Measurements from ENCODE around the gene GATAD2A. TPM values are rescaled to one million over a fixed set of nuclear protein-coding genes. Genes with fewer than 3 reads are reported as not detected.

Gene GATAD2A
- total RNA-seq, 1 experiment from 2014 or later, result 99.6 TPM

DNA sequence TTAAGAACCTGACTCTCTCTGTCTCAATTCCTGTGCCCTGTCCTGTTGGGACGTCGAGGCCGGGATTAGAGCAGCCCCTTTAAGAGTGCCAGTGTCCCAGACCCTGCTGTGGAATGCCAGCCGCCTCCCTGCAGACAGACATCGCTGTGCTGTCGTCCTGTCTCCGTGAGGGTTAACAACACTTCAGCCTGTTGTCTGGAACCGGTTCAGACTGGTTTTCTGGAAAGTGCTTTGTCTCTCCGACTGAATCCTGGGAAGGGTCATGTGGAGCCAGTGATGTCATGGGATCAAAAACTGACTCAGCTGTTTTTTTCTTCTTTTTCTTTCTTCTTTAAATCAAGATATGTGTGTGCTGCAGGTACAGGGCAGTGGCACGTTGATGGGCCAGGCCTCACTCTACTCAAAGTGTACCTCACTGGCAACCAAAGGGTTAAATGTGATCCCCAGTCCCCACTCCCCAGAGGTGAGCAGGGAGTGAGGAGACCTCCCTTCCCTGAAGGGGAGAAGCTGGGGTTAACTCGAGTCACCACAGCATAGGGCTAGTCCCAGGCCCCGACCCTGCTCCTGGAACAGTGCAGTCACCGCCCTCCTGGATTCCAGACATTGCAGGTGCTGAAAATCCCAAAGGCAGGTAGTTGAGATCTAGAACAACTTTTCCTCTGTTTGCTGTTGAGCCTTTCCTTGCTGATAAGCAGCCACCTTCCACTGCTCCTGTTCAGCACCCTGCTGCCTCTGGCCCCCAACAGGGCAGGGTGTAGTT, 59.0 kb downstream of the GATAD2A start:
- Histone ChIP-seq H3K9me3 (ENCODE audit: control insufficient read depth, insufficient read depth, low read depth, low read length) (peaks cover 12% of the 10 kb centered on the region; the same call in 1 of the 2 replicates), H3K27me3 (ENCODE audit: control insufficient read depth, insufficient read depth, low read length) (no peaks in the 10 kb centered on the region), H3K4me1 (ENCODE audit: control insufficient read depth, insufficient read depth, low read length) (peaks cover 7% of the 10 kb centered on the region), H3K36me3 (ENCODE audit: control insufficient read depth, insufficient read depth, low read length) (no peaks in the 10 kb centered on the region; the same call in 1 of the 2 replicates), H3K4me3 (ENCODE audit: low read depth in 2 of 2, low read length in 2 of 2) (no peak overlapping the region), H3K27ac (ENCODE audit: low read length) (no peak overlapping the region)
- BruUV-seq (replicated peaks), result no TSS peak
- in situ Hi-C loops (cut with HindIII; ENCODE audit: low pct_unique_long_range_greater_than_20kb, low sequenced_read_pairs), result no loop called here
- TF ChIP-seq TCF7L2 (IDR thresholded peaks at IDR 0.05; ENCODE audit: low read depth, low read length), result no peak
- TF ChIP-seq, protein P1, sequence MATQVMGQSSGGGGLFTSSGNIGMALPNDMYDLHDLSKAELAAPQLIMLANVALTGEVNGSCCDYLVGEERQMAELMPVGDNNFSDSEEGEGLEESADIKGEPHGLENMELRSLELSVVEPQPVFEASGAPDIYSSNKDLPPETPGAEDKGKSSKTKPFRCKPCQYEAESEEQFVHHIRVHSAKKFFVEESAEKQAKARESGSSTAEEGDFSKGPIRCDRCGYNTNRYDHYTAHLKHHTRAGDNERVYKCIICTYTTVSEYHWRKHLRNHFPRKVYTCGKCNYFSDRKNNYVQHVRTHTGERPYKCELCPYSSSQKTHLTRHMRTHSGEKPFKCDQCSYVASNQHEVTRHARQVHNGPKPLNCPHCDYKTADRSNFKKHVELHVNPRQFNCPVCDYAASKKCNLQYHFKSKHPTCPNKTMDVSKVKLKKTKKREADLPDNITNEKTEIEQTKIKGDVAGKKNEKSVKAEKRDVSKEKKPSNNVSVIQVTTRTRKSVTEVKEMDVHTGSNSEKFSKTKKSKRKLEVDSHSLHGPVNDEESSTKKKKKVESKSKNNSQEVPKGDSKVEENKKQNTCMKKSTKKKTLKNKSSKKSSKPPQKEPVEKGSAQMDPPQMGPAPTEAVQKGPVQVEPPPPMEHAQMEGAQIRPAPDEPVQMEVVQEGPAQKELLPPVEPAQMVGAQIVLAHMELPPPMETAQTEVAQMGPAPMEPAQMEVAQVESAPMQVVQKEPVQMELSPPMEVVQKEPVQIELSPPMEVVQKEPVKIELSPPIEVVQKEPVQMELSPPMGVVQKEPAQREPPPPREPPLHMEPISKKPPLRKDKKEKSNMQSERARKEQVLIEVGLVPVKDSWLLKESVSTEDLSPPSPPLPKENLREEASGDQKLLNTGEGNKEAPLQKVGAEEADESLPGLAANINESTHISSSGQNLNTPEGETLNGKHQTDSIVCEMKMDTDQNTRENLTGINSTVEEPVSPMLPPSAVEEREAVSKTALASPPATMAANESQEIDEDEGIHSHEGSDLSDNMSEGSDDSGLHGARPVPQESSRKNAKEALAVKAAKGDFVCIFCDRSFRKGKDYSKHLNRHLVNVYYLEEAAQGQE (IDR thresholded peaks at IDR 0.05; ENCODE audit: insufficient read depth in 1 of 2, low read depth in 2 of 2, low read length in 1 of 2), result no peak
- CTCF ChIA-PET, result no interaction called here
- no peak for ATAC-seq
- intact Hi-C loops (cut with micrococcal nuclease; ENCODE audit: unreplicated experiment), result no loop called here
- POLR2A ChIA-PET, result no interaction called here
- DNase-seq (ENCODE audit: low read depth, low spot score), result no peak

DNA sequence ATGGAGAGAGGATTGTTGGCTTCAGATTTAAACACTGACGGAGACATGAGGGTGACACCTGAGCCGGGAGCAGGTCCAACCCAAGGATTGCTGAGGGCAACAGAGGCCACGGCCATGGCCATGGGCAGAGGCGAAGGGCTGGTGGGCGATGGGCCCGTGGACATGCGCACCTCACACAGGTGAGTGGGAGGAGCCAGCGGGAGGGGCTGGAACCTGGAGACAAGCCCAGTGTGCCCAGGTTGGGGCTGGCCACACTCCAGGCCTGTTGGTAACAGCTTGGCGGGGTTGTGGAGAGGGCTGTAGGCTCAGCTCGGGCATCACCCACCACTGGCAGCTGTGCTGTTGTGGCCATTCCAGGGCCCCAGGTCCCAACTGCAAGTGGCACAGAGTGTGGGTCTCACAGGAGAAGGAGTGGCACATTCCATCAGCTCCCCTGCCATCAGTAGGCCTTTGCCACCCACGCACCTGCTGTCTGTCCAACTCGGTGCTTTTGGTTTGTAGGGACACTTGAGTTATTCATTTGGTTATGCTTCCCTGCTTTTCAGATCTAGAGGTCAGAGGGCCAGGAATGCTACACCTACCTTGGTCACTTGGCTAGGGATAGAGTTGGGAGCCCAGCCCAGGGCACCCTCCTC, 60.1 kb downstream of the GATAD2A start:
- no TSS peak for BruUV-seq (replicated peaks)
- no peak for TF ChIP-seq POLR2AphosphoS5 (IDR thresholded peaks at IDR 0.05; ENCODE audit: low read depth, low read length)
- TF ChIP-seq, protein P1 (IDR thresholded peaks at IDR 0.05; ENCODE audit: insufficient read depth in 1 of 2, low read depth in 2 of 2, low read length in 1 of 2), result no peak
- TF ChIP-seq TCF7L2 (IDR thresholded peaks at IDR 0.05; ENCODE audit: low read depth, low read length), result no peak
- TF ChIP-seq, protein P2, sequence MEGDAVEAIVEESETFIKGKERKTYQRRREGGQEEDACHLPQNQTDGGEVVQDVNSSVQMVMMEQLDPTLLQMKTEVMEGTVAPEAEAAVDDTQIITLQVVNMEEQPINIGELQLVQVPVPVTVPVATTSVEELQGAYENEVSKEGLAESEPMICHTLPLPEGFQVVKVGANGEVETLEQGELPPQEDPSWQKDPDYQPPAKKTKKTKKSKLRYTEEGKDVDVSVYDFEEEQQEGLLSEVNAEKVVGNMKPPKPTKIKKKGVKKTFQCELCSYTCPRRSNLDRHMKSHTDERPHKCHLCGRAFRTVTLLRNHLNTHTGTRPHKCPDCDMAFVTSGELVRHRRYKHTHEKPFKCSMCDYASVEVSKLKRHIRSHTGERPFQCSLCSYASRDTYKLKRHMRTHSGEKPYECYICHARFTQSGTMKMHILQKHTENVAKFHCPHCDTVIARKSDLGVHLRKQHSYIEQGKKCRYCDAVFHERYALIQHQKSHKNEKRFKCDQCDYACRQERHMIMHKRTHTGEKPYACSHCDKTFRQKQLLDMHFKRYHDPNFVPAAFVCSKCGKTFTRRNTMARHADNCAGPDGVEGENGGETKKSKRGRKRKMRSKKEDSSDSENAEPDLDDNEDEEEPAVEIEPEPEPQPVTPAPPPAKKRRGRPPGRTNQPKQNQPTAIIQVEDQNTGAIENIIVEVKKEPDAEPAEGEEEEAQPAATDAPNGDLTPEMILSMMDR (IDR thresholded peaks at IDR 0.05), result no peak
- no peak for TF ChIP-seq SIN3A (IDR thresholded peaks at IDR 0.05; ENCODE audit: borderline replicate concordance, insufficient read depth, low read depth, low read length)

More for the DNA sequence above, 60.1 kb downstream of the GATAD2A start:
- Histone ChIP-seq H3K4me1 (ENCODE audit: control insufficient read depth, insufficient read depth, low read length) (peaks cover 7% of the 10 kb centered on the region), H3K9me3 (ENCODE audit: control insufficient read depth, insufficient read depth, low read depth, low read length) (peaks cover 12% of the 10 kb centered on the region; the same call in 1 of the 2 replicates), H3K4me3 (ENCODE audit: low read depth in 2 of 2, low read length in 2 of 2) (no peak overlapping the region), H3K36me3 (ENCODE audit: control insufficient read depth, insufficient read depth, low read length) (no peaks in the 10 kb centered on the region; the same call in 1 of the 2 replicates), H3K27ac (ENCODE audit: low read length) (no peak overlapping the region), H3K27me3 (ENCODE audit: control insufficient read depth, insufficient read depth, low read length) (no peaks in the 10 kb centered on the region)
- ATAC-seq (no peak), DNase-seq (ENCODE audit: low read depth, low spot score) (no peak)
- intact Hi-C loops (cut with micrococcal nuclease; ENCODE audit: unreplicated experiment) (no loop called here), in situ Hi-C loops (cut with HindIII; ENCODE audit: low pct_unique_long_range_greater_than_20kb, low sequenced_read_pairs) (no loop called here)
- ChIA-PET CTCF (no interaction called here), POLR2A (no interaction called here)

Measured in Panc1 (cell line).